Left colon (tissue), 2 donors: ENCODE measurements around the gene RFX1. TPM values are rescaled to one million over a fixed set of nuclear protein-coding genes. Genes with fewer than 3 reads are reported as not detected.
A peak's percentile ranks its signal among the peaks of the same experiment; 100 is the strongest.
"Not testable (repeated sequence)": the region's sequence is repeated elsewhere in the genome, so short reads cannot be mapped to it uniquely, and the experiment has no call there.

ENCODE experiments used
- ATAC-seq: fragments of 200-7000 bp; cut with Tn5 transposase; one replicate; pipeline ENCODE4 v1.9.1; 2020; ENCODE audit warnings: mild to moderate bottlenecking, moderate library complexity
- DNase-seq, 2 donors: peaks; one replicate each; pipeline ENCODE4 v3.0.0-alpha.2; 2020
- intact Hi-C, 2 donors: fragments of 100-400 bp; cut with DNase I in 1 of 2; cut with micrococcal nuclease in 1 of 2; formaldehyde crosslinking; loops; one replicate each; pipeline versions ENCODE4 v1.11.2 to v1.14.0; 2022; cut with DNase I, micrococcal nuclease
- total RNA-seq, 2 donors: library from RNA; stranded (reverse); fragmentation: NEBNext Ultra II Directional; extraction: Animal tissue kit (Norgen Biotek cat#: 25700); gene quantifications; one replicate each; pipeline ENCODE4 v1.2.1, GENCODE V29; 2021
- donor health status: DM: no; HTN: no; CAD: no.
- donor health status: DM: yes; HTN: yes; CAD: no.

RFX1 gene
- total RNA-seq, 2 donors from 2014 or later: 11.6 to 12.0 TPM

DNA sequence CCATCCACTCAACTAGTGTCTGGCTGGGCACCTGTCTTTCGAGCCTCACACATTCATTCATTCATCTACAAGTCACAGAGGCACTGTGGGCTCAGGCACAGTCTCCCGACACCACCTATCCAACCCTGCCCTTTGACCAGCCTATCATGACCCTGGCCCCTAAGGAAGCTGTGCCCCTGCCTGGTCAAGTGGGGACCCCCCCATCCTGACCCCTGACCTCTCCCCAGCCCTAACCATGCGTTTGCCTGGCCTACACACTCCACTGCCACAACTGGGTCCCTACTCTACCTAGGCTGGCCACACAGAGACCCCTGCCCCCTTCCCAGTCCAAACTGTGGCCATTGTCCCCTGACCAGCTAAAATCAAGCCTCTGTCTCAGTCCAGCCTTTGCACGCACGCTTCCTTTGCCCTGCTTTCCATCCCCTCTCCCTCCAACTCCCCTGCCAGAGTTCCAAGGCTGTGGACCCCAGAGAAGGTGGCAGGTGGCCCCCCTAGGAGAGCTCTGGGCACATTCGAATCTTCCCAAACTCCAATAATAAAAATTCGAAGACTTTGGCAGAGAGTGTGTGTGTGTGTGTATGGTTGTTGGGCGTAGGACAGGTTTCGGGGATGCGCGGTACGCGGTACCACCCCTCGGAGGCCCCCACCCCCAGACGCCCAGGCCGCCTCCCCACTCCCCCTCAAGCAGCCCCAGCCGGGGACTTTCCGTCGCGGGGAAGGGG is 25.0 kb upstream of the RFX1 start:
- intact Hi-C loops: no loop called here
- ATAC-seq: no peak
- DNase-seq: no peak

DNA sequence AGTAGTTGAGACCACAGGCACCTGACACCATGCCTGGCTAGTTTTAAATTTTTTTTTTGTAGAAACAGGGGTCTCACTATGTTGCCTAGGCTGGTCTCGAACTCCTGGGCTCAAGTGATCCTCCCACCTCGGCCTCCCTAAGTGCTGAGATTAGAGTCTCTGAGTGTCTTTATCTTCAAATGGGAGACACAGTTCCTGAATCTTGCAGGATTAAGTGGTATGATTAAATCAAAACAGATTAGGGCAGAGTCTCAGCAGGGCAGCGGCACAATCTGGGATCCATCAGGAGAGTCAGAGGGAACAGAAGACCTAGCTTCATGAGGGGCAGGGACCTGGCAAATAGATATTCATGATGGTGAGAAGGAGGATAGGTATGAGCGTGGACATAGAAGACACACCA is 22.8 kb upstream of the RFX1 start:
- no peak for ATAC-seq

DNA sequence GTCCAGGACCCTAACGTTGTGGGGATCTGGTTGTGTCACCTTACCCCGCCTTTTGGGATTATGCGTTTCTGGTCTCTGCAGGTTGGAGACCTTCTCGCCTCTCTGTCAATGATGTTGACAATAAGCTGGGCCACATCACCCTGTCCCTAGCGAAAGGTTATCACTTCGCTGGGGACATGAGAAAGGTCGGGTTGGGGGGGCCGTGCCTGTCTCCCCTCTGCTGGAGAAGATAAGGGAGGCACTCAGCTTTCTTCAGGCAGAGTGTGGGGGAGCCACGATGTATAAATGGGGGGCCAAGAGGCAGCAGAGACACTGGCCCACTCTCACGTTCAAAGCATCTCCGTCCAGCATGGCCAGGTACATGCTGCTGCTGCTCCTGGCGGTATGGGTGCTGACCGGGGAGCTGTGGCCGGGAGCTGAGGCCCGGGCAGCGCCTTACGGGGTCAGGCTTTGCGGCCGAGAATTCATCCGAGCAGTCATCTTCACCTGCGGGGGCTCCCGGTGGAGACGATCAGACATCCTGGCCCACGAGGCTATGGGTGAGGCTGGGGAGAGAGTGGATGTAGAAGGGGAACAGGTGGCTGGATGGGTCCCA is 21.8 kb upstream of the RFX1 start, which contains the start of gene RLN3:
TSS of gene RLN3 (plus strand) at position 293 of the 595 bp plus-strand sequence. CDS start at position 350, 57 bp downstream.
- DNase-seq: no peak
- intact Hi-C loops: no loop called here
- ATAC-seq: no peak

More for the DNA sequence above, 22.8 kb upstream of the RFX1 start:
- intact Hi-C loops: no loop called here
- DNase-seq: no peak

DNA sequence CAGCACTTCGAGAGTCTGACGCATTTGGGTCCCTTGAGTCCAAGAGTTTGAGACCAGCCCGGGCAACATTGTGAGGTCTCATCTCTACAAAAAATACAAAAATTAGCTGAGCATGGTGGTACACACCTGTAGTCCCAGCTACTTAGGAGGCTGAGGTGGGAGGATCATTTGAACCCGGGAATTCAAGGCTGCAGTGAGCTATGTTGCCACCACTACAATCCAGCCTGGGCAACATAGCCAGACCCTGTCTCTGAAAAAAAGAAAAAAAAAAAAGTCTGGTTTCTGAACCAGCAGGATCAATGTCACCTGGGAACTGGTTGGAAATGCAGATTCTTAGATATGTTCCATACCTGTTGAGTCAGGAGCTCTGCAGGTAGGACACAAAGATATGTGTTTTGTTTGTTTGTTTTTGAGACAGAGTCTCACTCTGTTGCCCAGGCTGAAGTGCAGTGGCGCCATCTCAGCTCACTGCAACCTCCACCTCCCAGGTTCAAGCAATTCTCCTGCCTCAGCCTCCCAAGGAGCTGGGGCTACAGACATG is 20.6 kb upstream of the RFX1 start:
- intact Hi-C loops, ATAC-seq, DNase-seq: not testable (repeated sequence)

DNA sequence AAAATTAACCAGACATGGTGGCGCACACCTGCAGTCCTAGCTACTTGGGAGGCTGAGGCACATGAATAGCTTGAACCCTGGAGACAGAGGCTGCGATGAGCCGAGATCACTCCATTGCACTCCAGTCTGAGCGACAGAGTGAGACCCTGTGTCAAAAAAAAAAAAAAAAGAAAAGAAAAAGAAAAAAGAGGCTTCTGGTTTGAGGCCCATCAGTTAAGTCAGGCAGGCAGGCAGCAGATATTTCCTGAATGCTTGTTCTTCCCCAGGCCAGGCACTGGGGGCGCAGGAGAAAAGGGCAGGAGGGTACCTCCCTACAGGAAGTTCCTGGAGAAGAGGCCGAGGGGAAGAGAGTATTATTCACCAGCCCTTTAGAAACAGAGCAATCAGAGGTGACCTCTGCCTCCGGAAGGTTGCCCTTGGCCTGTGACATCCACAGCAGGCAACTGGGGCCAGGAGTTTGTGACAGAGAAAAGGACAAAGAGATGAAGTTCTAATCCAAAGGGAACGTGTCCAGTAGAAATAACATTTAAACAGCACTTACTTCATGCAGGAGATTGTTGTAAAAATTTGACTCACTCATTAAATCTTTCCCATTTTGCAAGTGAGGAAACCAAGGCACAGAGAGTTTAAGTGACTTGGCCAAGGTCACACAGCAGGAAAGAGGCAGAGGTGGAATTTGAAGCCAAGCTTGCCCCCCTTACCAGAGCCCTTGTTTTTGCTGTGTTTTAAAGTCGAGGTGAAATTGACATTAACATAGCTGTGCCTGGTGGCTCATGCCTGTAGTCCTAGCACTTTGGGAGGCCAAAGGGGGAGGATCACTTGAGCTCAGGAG is 17.5 kb upstream of the RFX1 start:
- DNase-seq (peak; percentile 62 to 69), ATAC-seq (peak; percentile 100)
- intact Hi-C loops: no loop called here

DNA sequence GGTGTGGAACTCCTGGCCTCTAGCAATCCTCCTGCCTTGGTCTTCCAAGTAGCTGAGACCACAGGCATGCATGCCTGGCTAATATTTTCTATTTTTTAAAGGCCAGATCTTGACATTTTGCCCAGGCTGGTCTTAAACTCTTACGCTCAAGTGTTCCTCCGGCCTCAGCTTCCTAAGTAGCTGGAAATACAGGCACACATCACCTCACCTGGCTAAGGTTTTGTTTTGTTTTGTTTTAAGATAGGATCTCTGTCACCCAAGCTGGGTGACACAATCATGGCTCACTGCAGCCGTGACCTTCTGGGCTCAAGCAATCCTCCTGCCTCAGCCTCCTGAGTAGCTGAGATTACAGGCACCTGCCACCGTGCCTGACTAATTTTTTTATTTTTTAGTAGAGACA is 16.3 kb upstream of the RFX1 start:
- ATAC-seq (no peak), DNase-seq (no peak)
- intact Hi-C loops: no loop called here

DNA sequence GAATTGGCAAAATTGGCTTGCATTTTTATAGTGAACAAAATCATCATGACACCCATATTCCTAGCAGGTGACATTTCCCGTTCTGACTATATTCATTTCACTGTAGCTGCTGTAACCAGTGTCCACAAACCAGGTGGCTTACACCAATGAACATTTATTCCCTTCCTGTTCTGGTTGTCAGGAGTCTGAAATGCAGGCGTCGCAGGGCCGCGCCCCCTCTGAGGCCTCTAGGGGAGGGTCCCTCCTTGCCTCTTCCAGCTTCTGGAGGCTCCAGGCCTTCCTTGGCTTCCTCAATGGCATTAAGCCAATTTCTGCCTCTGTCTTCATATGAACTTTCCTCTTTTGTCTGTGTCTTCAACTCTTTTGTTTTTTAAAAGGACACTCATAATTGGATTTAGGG is 15.4 kb upstream of the RFX1 start:
- ATAC-seq: no peak
- intact Hi-C loops: no loop called here
- no peak for DNase-seq

DNA sequence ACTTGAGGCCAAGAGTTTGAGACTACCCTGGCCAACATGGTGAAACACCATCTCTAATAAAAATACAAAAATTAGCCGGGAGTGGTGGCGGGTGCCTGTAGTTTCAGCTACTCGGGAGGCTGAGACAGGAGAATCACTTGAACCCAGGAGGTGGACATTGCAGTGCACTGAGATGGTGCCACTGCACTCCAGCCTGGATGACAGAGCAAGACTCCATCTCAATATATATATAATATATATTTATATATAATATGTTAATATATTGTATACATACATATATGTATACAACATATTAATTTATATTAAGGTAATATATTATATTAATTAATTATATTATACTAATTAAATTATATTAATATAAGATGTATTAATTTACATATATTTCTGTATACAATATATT is 13.6 kb upstream of the RFX1 start:
- intact Hi-C loops, ATAC-seq, DNase-seq: not testable (repeated sequence)

DNA sequence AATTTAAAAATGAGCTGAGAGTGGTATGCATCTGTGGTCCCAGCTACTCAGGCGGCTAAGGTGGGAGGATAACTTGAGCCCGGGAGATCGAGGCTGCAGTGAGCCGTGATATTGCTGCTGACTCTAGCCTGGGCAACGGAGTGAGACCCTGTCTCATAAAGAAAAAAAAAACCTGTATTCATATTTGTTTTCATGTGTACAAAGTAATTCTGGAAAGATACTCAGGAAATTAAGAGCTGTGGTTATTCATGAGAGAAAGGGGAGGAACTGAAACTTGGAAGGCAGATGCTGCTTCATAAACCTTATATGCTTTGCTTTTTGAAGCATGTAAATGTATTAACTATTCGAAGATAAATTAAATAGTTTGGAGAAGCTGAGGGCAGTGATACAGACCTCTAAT is 13.0 kb upstream of the RFX1 start:
- ATAC-seq: no peak
- intact Hi-C loops: no loop called here
- no peak for DNase-seq

DNA sequence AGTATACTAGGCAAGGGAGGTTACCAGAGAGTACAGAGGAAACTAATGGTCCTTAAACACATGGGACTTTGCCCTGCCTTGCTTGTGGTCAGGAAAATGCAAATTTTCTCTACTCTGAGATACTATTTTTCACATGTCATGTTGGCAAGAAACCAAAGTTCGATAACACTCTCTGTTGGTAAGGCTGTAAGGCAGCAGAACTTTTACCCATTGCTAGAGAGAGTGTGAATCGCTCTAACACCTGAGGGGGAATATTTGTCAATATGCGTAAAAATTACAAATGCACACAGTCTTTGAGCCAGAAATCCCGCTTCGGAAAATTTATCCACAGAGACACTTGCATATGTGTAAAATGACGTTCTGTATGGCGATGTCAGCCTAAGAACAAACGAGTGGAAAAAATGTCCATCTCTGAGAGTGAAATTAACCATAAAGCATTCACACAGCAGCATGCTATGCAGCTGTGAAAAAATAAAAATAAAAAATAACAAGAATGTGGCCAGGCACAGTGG is 9.5 kb upstream of the RFX1 start:
- ATAC-seq (peak; percentile 86), DNase-seq (no peak)
- intact Hi-C loops: no loop called here

DNA sequence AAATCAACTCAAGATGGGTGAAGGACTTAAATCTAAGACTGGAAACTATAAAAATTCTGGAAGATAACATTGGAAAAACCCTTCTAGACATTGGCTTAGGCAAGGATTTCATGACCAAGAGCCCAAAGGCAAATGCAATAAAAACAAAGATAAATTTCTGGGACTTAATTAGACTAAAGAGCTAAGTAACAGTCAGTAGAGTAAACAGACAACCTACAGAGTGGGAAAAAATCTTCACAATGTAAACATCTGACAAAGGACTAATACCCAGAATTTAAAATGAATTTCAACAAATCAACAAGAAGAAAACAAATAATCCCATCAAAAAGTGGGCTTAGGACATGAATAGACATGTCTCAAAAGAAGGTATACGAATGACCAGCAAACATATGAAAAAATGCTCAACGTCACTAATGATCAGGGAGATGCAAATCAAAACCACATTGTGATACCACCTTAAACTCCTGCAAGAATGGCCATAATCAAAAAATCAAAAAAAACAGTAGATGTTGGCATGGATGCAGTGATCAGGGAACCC is 6.3 kb upstream of the RFX1 start:
- DNase-seq (no peak), ATAC-seq (no peak)
- intact Hi-C loops: no loop called here

DNA sequence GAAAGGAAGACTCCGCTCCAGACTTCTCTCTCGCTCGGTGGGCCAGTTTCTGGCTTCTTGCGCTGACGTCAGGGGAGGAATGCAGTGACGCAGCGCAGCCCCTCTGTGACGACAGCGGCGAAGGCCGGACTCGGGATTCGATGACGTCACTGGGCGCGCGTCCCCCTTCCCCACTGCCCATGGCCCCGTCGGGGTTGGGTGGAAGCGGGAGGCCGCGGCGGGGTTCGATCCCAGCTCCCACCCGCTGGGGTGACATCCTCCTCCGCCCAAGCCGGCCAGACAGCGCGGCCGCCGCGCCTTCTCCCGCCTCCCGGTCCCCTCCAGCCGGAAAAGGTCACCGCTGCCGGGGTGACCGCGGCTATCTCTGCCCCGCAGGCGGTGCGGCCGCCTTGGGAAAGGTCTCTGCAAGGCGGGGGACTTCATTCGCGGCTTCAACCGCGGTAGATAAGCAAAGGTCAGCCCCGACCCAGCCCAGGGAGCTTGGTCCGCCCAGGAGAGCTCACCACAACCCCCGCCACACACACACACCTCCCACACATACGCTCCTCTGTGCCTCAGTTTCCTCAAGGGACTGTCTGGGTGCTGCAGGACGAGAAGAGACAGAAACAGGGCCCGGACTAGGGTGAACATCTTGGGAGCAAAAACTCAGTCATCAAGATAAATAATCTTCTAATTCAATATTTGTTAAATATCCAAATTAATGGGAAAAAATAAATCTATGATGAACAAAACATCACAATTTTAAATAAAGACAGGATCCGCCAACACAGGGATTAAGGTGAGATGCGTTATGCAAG is 844 bp upstream of the RFX1 start:
- intact Hi-C loops: no loop called here
- DNase-seq (peak in 1 of 2 donors; percentile 91), ATAC-seq (peak; percentile 36)

DNA sequence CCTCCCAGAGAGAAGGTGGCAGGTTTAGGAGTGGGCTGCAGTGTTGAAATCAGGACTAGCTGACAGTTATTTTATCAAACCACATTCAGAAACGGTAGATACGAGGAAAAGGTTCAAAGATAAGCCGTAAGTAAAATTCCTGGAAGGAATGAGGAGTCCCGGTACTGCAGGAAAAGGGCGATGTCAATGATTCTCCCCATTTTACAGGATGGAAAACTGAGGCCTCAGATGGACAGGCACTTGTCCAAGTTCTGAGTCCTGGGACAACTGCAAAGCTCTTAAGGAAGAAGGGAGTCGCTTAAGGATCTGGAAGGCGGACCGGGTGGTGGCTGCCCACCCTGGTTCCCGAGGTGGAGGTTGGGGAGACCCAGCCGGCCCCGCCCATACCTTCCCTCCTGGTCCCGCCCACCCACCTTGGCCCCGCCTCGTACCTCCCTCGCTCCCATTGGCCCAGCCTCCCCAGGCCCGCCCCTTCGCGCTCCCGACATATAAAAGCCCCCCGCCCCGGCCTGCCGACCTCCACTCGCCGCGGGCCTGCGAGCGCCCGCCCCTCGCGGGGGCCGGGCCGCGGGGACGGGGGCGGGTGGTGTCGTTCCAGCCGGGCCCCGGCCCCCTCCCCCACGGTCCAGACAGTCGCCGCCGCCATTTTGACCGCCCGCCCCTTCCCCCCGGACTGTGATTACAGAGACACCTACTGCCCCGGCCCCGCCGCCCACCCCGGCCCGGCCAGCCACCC is 603 bp downstream of the RFX1 start:
- DNase-seq: peak; percentile 92 to 97
- ATAC-seq: peak; percentile 68
- intact Hi-C loops: no loop called here

DNA sequence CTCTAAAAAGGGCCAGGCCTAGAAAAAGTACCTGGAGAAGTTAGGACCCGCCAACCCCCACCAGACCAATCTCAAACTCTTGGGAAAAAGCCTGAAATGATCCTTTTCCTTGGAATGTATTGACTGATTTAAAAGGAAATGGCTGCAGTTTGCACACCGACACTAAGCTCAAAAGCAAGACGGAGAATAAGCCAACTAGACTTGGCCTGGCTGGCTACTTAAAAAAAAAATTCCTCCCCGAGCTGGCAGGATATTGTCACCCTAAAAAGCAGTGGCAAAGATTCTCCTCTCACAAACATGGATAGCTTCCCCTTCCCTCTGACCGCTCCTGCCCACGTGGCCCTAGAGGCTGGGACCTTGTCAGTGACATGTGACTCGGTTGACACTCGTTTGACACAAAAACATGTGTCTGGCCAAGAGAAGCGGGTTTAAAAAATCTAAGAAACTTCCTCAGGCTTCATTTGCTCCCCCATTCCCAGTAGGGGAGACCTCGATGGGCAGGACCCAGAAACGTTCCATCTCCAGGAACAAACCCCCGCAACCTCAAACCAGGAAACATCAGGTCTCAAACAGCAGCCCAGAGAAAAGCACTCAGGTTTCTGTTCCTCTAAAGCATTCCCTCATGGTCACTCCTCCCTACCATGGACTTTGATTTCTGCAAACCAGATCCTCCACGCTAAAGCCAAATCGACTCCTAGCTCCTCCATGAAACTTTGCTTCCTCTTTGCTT is 1.3 kb downstream of the RFX1 start:
- DNase-seq: peak; percentile 61 to 75
- ATAC-seq: peak; percentile 37
- intact Hi-C loops: no loop called here

DNA sequence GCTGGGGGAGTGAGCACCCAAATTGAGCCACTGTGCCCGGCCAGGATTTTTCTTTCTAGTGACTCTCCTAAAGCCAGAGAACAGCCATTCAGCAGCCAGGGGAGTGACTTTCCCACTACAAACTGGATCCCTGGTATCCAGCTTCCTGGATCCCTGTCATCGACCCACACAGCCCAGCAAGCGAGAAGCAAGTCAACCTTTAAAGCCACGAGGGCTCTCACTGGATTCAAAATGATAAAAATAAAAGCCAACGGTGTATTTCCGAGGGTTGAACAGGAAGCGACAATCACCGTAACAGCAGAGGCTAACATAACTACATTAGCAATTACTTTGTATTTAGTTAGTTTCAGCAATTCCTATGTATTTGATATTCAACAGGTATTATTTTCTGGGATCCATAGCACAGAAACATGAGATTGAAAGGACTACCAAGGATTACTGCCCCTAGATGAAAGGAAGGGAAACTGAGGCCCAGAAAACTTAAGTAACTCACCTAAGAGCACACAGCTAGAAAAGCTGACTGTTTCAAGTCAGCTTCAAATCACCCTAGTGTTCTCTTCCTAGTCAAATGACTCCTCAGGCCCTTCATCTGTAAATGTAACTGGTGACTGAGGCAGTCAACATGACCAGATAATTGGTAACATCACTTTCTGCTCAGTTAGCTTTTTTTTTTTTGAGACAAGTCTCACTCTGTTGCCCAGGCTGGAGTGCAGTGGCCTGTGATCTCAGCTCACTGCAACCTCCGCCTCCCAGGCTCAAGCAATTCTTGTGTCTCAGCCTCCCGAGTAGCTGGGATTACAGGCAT is 2.7 kb downstream of the RFX1 start:
- intact Hi-C loops: no loop called here
- no peak for DNase-seq

DNA sequence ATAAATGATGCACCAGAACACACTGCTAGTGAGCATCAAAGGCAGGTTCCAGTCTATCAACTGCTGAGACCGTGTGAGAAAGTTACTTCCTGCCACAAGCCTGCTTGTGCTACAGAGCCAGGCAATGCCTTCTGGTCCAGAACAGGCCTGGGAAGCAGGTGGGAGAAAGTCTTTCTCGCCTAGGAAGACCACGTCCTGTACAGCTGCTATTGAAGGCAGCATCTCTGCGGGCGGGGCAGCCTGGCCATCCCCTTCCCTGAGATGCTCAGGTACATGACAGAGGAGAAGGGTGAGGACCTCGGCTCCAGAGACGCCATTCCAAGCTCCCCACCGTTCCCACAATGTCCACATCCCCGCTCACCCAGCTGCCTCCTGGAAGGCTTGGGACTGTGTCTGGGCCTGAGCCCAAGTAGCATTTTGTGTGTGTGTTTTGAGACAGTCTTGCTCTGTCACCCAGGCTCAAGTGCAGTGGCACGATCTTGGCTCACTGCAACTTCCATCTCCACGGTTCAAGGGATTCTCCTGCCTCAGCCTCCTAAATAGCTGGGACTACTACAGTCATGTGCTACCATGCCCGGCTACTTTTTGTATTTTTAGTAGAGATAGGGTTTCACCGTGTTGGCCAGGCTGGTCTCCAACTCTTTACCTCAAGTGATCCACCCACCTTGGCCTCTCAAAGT is 3.4 kb downstream of the RFX1 start:
- DNase-seq (no peak), ATAC-seq (no peak)
- intact Hi-C loops: no loop called here

More for the DNA sequence above, 2.7 kb downstream of the RFX1 start:
- no peak for ATAC-seq
